Astrocyte (in vitro differentiated cells and primary cell): ENCODE measurements around the gene SERF2.

Experiments used
- EZH2 ChIP-seq: IDR thresholded peaks from 2 replicates; pipeline ENCODE4 v1.6.1; 2012; ENCODE audit warnings: mild to moderate bottlenecking, low read length, inconsistent platforms; ENCODE audit not compliant: insufficient read depth
- TF ChIP-seq, protein P1 (sequence below): IDR thresholded peaks from 2 replicates; pipeline ENCODE4 v1.5.1; 2011; ENCODE audit warnings: low read depth, mild to moderate bottlenecking, inconsistent platforms, low read length, moderate library complexity; ENCODE audit not compliant: insufficient read depth

- TF ChIP-seq, protein P1, sequence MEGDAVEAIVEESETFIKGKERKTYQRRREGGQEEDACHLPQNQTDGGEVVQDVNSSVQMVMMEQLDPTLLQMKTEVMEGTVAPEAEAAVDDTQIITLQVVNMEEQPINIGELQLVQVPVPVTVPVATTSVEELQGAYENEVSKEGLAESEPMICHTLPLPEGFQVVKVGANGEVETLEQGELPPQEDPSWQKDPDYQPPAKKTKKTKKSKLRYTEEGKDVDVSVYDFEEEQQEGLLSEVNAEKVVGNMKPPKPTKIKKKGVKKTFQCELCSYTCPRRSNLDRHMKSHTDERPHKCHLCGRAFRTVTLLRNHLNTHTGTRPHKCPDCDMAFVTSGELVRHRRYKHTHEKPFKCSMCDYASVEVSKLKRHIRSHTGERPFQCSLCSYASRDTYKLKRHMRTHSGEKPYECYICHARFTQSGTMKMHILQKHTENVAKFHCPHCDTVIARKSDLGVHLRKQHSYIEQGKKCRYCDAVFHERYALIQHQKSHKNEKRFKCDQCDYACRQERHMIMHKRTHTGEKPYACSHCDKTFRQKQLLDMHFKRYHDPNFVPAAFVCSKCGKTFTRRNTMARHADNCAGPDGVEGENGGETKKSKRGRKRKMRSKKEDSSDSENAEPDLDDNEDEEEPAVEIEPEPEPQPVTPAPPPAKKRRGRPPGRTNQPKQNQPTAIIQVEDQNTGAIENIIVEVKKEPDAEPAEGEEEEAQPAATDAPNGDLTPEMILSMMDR = no peak
- TF ChIP-seq EZH2 = no peak
Observed at GRCh38 chr15:43748376-43748775, 43.7 kb upstream of the SERF2 start.
